Panc1 (cell line): ENCODE data around the gene PPP4R2. TPM values are rescaled to one million over a fixed set of nuclear protein-coding genes. Genes with fewer than 3 reads are reported as not detected.

Experiments
- ATAC-seq: fragments of 200-7000 bp; cut with Tn5 transposase; 2 replicates; pipeline ENCODE4 v1.9.1; 2020; ENCODE audit warnings: mild to moderate bottlenecking, moderate library complexity
- BruUV-seq: library from RNA; stranded (reverse); fragments of 400-500 nt; replicated peaks from 2 replicates; lab custom pipeline; 2021; lab: Mats Ljungman, UMichigan
- CTCF ChIA-PET: fragments of 300-600 bp; sonication (Branson Sonifier 250); formaldehyde crosslinking; loops from one replicate; lab custom pipeline; 2022; ENCODE audit warnings: antibody characterized with exemption; lab: Charles Lee
- POLR2A ChIA-PET: fragments of 300-600 bp; sonication (Branson Sonifier 250); formaldehyde crosslinking; loops from one replicate; lab custom pipeline; 2022; ENCODE audit warnings: antibody characterized with exemption; lab: Charles Lee
- DNase-seq: peaks from one replicate; pipeline ENCODE4 v3.0.0-alpha.2; 2010; ENCODE audit warnings: low read depth, low spot score
- H3K27ac ChIP-seq: 2 replicates; pipeline ENCODE4 v1.5.1; 2011; ENCODE audit warnings: mild to moderate bottlenecking, low read length, inconsistent platforms
- H3K27me3 ChIP-seq: fragments of 200-500 bp; sonication (Bioruptor generic); 2 replicates; pipeline ENCODE4 v1.6.0; 2014; ENCODE audit warnings: low read length, inconsistent platforms; ENCODE audit not compliant: control insufficient read depth, insufficient read depth
- H3K36me3 ChIP-seq: fragments of 200-500 bp; sonication (Bioruptor generic); 2 replicates; pipeline ENCODE4 v1.5.1; 2014; ENCODE audit warnings: inconsistent platforms, mild to moderate bottlenecking, low read length, moderate library complexity; ENCODE audit not compliant: control insufficient read depth, insufficient read depth
- H3K4me1 ChIP-seq: 2 replicates; pipeline ENCODE4 v1.5.1; 2011; ENCODE audit warnings: inconsistent platforms, mild to moderate bottlenecking, low read length, moderate library complexity; ENCODE audit not compliant: control insufficient read depth, insufficient read depth
- H3K4me3 ChIP-seq, 2 experiments: 2 replicates each; pipeline ENCODE4 v1.5.1; 2011 to 2012; ENCODE audit warnings: low read depth in 2 of 2, low read length in 2 of 2, mild to moderate bottlenecking in 2 of 2, inconsistent platforms in 1 of 2, moderate library complexity in 1 of 2
- H3K9me3 ChIP-seq: fragments of 200-500 bp; sonication (Bioruptor generic); 2 replicates; pipeline ENCODE4 v1.5.1; 2014; ENCODE audit warnings: low read depth, mild to moderate bottlenecking, inconsistent platforms, low read length, moderate library complexity; ENCODE audit not compliant: control insufficient read depth, insufficient read depth
- POLR2AphosphoS5 ChIP-seq: IDR thresholded peaks from 2 replicates; pipeline ENCODE4 v1.6.1; 2012; ENCODE audit warnings: mild to moderate bottlenecking, low read depth, low read length, moderate library complexity
- SIN3A ChIP-seq: IDR thresholded peaks from 2 replicates; pipeline ENCODE4 v1.6.1; 2012; ENCODE audit warnings: low read depth, mild to moderate bottlenecking, low read length, moderate library complexity, borderline replicate concordance; ENCODE audit not compliant: insufficient read depth
- TCF7L2 ChIP-seq: IDR thresholded peaks from 2 replicates; pipeline ENCODE4 v1.6.1; 2011; ENCODE audit warnings: mild to moderate bottlenecking, low read depth, low read length, inconsistent platforms
- in situ Hi-C: cut with HindIII; loops from 2 replicates; pipeline ENCODE4 v1.10.0; 2016; ENCODE audit warnings: low sequenced_read_pairs, low pct_unique_long_range_greater_than_20kb
- intact Hi-C: fragments of 100-400 bp; cut with micrococcal nuclease; formaldehyde crosslinking; loops from one replicate; pipeline ENCODE4 v1.10.0; 2022; ENCODE audit not compliant: unreplicated experiment
- total RNA-seq: library from RNA; stranded (reverse); gene quantifications from one replicate; pipeline ENCODE4 v1.2.1, GENCODE V29; 2021; ENCODE audit not compliant: unreplicated experiment
- TF ChIP-seq, protein P1 (sequence below): fragments of 450-650 bp; IDR thresholded peaks from 2 replicates; pipeline ENCODE4 v1.5.1; 2017; ENCODE audit warnings: mild to moderate bottlenecking
- TF ChIP-seq, protein P2 (sequence below), 2 experiments: IDR thresholded peaks; 2 replicates each; pipeline ENCODE4 v1.6.1; 2011 to 2012; ENCODE audit warnings: low read depth in 2 of 2, control low read depth in 1 of 2, low read length in 1 of 2, mild to moderate bottlenecking in 1 of 2, moderate library complexity in 1 of 2; ENCODE audit not compliant: insufficient read depth in 1 of 2

PPP4R2 gene
- total RNA-seq, 1 experiment from 2014 or later, result 59.8 TPM

DNA sequence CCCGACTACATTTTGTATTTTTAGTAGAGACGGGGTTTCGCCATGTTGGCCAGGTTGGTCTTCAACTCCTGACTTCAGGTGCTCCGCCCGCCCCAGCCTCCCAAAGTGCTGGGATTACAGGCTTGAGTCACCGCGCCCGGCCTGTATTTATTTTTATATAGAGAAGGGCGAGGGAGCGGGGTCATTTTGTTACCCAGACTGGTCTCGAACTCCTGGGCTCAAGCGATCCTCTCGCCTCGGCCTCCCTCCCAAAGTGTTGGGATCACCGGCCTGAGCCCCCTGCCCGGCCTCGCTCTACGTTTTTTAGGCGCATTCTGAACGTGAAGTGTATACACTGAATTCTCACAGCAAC, 514 bp upstream of the PPP4R2 start:
- no peaks in the 10 kb centered on the region for H3K27me3 ChIP-seq
- DNase-seq (no peak), ATAC-seq (no peak)
- H3K4me1 ChIP-seq, result peaks cover 16% of the 10 kb centered on the region; the same call in 1 of the 2 replicates
- CTCF ChIA-PET, result no interaction called here
- intact Hi-C loops, result no loop called here
- in situ Hi-C loops, result no loop called here
- peaks cover 20% of the 10 kb centered on the region for H3K36me3 ChIP-seq
- H3K9me3 ChIP-seq, result no peaks in the 10 kb centered on the region
- no TSS peak for BruUV-seq
- peak overlapping the region; percentile 84 to 90 for H3K4me3 ChIP-seq
- H3K27ac ChIP-seq, result peak overlapping the region; percentile 86
- TF ChIP-seq, protein P1, sequence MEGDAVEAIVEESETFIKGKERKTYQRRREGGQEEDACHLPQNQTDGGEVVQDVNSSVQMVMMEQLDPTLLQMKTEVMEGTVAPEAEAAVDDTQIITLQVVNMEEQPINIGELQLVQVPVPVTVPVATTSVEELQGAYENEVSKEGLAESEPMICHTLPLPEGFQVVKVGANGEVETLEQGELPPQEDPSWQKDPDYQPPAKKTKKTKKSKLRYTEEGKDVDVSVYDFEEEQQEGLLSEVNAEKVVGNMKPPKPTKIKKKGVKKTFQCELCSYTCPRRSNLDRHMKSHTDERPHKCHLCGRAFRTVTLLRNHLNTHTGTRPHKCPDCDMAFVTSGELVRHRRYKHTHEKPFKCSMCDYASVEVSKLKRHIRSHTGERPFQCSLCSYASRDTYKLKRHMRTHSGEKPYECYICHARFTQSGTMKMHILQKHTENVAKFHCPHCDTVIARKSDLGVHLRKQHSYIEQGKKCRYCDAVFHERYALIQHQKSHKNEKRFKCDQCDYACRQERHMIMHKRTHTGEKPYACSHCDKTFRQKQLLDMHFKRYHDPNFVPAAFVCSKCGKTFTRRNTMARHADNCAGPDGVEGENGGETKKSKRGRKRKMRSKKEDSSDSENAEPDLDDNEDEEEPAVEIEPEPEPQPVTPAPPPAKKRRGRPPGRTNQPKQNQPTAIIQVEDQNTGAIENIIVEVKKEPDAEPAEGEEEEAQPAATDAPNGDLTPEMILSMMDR, result no peak
- TF ChIP-seq TCF7L2 (no peak), SIN3A (no peak)
- TF ChIP-seq, protein P2, sequence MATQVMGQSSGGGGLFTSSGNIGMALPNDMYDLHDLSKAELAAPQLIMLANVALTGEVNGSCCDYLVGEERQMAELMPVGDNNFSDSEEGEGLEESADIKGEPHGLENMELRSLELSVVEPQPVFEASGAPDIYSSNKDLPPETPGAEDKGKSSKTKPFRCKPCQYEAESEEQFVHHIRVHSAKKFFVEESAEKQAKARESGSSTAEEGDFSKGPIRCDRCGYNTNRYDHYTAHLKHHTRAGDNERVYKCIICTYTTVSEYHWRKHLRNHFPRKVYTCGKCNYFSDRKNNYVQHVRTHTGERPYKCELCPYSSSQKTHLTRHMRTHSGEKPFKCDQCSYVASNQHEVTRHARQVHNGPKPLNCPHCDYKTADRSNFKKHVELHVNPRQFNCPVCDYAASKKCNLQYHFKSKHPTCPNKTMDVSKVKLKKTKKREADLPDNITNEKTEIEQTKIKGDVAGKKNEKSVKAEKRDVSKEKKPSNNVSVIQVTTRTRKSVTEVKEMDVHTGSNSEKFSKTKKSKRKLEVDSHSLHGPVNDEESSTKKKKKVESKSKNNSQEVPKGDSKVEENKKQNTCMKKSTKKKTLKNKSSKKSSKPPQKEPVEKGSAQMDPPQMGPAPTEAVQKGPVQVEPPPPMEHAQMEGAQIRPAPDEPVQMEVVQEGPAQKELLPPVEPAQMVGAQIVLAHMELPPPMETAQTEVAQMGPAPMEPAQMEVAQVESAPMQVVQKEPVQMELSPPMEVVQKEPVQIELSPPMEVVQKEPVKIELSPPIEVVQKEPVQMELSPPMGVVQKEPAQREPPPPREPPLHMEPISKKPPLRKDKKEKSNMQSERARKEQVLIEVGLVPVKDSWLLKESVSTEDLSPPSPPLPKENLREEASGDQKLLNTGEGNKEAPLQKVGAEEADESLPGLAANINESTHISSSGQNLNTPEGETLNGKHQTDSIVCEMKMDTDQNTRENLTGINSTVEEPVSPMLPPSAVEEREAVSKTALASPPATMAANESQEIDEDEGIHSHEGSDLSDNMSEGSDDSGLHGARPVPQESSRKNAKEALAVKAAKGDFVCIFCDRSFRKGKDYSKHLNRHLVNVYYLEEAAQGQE (IDR thresholded peaks at IDR 0.05; ENCODE audit: insufficient read depth in 1 of 2, low read depth in 2 of 2, low read length in 1 of 2), result no peak
- POLR2A ChIA-PET, result no interaction called here

DNA sequence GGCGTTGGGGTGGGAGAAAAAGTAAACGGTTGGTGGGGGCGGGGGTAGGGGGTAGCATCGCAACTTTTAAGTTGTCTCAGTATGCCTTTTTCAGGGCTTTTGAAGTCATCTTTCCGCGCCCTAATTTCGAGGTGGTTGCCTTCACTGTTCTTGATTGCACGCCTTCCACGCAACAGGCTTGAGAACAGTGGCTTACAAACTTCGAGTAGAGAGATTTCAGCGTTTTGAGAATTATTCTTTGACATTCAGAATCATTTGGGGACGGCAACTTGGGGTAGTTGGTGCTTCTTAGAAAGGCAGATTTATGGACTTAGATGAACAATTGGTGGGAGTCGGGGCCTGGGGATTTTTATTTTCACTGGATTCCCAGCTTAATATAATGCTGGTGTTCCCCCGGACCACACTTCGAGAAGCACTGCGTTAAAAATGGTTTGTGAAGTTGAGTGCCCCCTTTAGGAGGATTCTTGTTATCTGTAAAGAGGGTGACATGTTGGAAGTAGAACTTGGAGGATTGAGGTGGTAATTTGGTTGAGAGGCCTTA, 880 bp downstream of the PPP4R2 start:
- ATAC-seq (peak; percentile 40; the same call in 1 of the 2 replicates), DNase-seq (no peak)
- Histone ChIP-seq H3K27ac (peak overlapping the region; percentile 93), H3K9me3 (no peaks in the 10 kb centered on the region), H3K36me3 (peaks cover 26% of the 10 kb centered on the region), H3K4me1 (peaks cover 16% of the 10 kb centered on the region; the same call in 1 of the 2 replicates), H3K4me3 (peak overlapping the region; percentile 84 to 90), H3K27me3 (no peaks in the 10 kb centered on the region)
- TF ChIP-seq, protein P2 (IDR thresholded peaks at IDR 0.05; ENCODE audit: insufficient read depth in 1 of 2, low read depth in 2 of 2, low read length in 1 of 2), result no peak
- TF ChIP-seq, protein P1, result peak; percentile 53
- no peak; the same call in 1 of the 2 replicates for TF ChIP-seq TCF7L2
- no peak for TF ChIP-seq POLR2AphosphoS5
- 0 out of 2 replicates have a peak, but pooled peaks have one; percentile 14 for TF ChIP-seq SIN3A
- no TSS peak for BruUV-seq
- intact Hi-C loops (no loop called here), in situ Hi-C loops (no loop called here)
- CTCF ChIA-PET, result no interaction called here
- POLR2A ChIA-PET, result no interaction called here
